ENCODE measurements around the gene ZNRF4.

GRCh38 chr19:5435642-5436017 lies 19.6 kb upstream of the ZNRF4 start:
- TF ChIP-seq, protein P1, sequence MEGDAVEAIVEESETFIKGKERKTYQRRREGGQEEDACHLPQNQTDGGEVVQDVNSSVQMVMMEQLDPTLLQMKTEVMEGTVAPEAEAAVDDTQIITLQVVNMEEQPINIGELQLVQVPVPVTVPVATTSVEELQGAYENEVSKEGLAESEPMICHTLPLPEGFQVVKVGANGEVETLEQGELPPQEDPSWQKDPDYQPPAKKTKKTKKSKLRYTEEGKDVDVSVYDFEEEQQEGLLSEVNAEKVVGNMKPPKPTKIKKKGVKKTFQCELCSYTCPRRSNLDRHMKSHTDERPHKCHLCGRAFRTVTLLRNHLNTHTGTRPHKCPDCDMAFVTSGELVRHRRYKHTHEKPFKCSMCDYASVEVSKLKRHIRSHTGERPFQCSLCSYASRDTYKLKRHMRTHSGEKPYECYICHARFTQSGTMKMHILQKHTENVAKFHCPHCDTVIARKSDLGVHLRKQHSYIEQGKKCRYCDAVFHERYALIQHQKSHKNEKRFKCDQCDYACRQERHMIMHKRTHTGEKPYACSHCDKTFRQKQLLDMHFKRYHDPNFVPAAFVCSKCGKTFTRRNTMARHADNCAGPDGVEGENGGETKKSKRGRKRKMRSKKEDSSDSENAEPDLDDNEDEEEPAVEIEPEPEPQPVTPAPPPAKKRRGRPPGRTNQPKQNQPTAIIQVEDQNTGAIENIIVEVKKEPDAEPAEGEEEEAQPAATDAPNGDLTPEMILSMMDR (IDR thresholded peaks at IDR 0.05) = no peak
- no peak for TF ChIP-seq POLR2A (IDR thresholded peaks at IDR 0.05)
